ENCODE data around the gene PRKN.

Gene PRKN

DNA sequence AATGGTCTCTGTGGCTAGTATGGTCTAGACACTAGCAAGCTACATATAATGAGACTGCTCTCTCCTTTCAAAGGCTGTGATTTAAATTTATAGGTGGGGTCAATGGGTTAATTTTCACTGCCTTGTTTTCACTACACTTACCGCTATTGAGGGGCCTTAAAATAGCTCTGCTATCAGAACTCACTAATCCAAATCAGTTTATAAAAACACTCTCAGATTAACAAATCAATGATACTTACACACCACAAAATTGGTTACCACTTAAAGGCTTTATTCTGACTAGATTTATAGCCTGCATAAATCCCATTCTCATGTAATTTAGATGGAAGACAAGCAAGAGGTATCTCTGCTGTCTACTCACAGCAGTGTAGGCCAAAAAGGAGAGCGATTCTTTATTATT, 1140.7 kb downstream of the PRKN start:
- DNase-seq (ENCODE audit: low spot score), result no peak
- in situ Hi-C loops (cut with MboI; ENCODE audit: low pct_unique_long_range_greater_than_20kb, low sequenced_read_pairs, unreplicated experiment), result no loop called here
- TF ChIP-seq CTCF (IDR thresholded peaks at IDR 0.05; ENCODE audit: extremely low read depth, insufficient read depth, missing control alignments), result no peak

- no peak for DNase-seq (ENCODE audit: low spot score)
- in situ Hi-C loops (cut with MboI; ENCODE audit: low pct_unique_long_range_greater_than_20kb, low sequenced_read_pairs, unreplicated experiment), result no loop called here
- no peak for TF ChIP-seq CTCF (IDR thresholded peaks at IDR 0.05; ENCODE audit: extremely low read depth, insufficient read depth, missing control alignments)
Observed at GRCh38 chr6:161584621-161585340, 1142.8 kb downstream of the PRKN start.

DNA sequence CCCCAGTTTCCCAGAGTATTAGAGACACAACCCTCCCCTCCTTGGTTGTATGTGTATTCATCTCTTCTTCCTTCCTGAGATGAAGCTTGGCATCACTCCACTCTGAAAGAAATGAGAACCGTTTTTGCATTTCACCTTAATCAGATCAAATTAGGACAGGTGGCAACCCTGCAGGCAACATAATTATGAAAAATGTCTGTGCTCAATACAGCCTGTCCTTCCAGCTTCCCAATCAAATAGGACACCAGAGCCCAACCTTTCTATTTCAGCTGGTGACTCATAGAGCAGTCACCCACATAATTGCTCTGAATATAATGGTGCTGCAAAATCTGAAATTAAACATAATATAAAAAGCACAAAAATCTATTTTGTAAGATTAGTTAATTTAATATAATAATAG, 1143.5 kb downstream of the PRKN start:
- no peak for DNase-seq (ENCODE audit: low spot score)
- no peak for TF ChIP-seq CTCF (IDR thresholded peaks at IDR 0.05; ENCODE audit: extremely low read depth, insufficient read depth, missing control alignments)
- in situ Hi-C loops (cut with MboI; ENCODE audit: low pct_unique_long_range_greater_than_20kb, low sequenced_read_pairs, unreplicated experiment), result no loop called here

- TF ChIP-seq CTCF (IDR thresholded peaks at IDR 0.05; ENCODE audit: extremely low read depth, insufficient read depth, missing control alignments), result no peak
- in situ Hi-C loops (cut with MboI; ENCODE audit: low pct_unique_long_range_greater_than_20kb, low sequenced_read_pairs, unreplicated experiment), result no loop called here
Observed at GRCh38 chr6:161583584-161583983, 1144.0 kb downstream of the PRKN start.

DNA sequence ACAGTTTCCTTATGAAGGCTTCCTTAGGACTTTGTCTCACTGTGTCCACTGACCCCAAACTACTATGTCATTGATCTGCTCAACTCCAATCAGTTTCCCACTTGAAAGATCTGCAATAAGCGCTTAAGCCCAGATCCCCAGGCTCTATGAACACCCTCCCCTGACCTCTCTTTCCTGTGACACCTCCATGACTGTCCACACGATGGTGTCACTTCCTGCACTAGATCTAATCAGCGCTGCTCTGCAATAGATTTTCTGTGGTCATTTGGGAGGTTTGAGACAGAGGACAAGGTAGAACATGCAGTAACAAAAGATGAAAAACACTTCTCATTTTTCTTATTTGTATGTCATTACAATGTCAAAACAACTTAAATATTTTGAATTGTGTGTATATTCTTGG, 1149.1 kb downstream of the PRKN start:
- DNase-seq (ENCODE audit: low spot score), result no peak
- no peak for TF ChIP-seq CTCF (IDR thresholded peaks at IDR 0.05; ENCODE audit: extremely low read depth, insufficient read depth, missing control alignments)
- in situ Hi-C loops (cut with MboI; ENCODE audit: low pct_unique_long_range_greater_than_20kb, low sequenced_read_pairs, unreplicated experiment), result no loop called here

More at GRCh38 chr6:161583584-161583983, 1144.0 kb downstream of the PRKN start:
- DNase-seq (ENCODE audit: low spot score), result no peak

GRCh38 chr6:161575523-161576254, 1151.9 kb downstream of the PRKN start:
- in situ Hi-C loops (cut with MboI; ENCODE audit: low pct_unique_long_range_greater_than_20kb, low sequenced_read_pairs, unreplicated experiment), result no loop called here
- no peak for TF ChIP-seq CTCF (IDR thresholded peaks at IDR 0.05; ENCODE audit: extremely low read depth, insufficient read depth, missing control alignments)
- DNase-seq (ENCODE audit: low spot score), result no peak
